ENCODE results near the gene NRXN3.

NRXN3 gene

DNA sequence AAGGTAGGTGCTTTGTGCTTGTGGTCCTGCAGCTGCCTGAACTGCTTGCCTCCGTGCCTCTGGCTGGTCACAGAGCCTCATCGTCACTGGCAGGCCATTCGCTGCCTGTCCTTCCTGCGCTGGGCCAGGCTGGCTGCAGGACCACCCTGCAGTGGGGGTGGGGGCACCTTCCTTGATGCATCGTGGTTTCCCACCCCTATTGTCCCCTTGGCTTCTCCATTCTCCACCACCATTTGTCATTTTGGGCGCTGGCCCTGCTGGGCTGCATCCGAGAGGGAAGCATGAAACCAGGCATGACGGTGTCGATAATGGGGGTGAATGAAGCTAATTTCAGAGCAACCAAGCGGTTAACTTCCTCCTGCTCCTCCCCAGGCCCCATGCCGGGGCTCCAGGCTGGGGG, 127.7 kb downstream of the NRXN3 start:
- TF ChIP-seq, protein P1, sequence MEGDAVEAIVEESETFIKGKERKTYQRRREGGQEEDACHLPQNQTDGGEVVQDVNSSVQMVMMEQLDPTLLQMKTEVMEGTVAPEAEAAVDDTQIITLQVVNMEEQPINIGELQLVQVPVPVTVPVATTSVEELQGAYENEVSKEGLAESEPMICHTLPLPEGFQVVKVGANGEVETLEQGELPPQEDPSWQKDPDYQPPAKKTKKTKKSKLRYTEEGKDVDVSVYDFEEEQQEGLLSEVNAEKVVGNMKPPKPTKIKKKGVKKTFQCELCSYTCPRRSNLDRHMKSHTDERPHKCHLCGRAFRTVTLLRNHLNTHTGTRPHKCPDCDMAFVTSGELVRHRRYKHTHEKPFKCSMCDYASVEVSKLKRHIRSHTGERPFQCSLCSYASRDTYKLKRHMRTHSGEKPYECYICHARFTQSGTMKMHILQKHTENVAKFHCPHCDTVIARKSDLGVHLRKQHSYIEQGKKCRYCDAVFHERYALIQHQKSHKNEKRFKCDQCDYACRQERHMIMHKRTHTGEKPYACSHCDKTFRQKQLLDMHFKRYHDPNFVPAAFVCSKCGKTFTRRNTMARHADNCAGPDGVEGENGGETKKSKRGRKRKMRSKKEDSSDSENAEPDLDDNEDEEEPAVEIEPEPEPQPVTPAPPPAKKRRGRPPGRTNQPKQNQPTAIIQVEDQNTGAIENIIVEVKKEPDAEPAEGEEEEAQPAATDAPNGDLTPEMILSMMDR (IDR thresholded peaks at IDR 0.05; ENCODE audit: low read depth, low read length): no peak
- H3K4me3 ChIP-seq (ENCODE audit: low read depth, low read length): no peak overlapping the region

DNA sequence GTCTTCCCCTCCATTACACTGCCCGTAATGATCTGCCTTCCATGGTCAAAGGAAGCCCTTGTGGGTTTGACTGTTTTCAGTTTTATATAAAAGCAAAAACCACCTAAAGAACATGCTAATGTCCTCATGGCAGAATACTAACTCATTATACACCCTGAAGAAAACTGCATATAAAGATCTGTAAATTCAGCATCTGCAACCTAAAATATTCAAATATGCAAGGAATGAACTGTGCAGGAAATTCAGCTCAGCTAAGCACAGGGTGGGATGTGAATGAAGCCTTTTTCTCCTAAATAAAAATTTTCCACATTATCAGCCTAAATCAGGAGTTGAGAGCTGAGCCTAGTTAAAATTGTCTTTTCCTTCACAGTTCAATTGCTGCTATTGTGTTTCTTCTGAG, 128.1 kb downstream of the NRXN3 start:
- TF ChIP-seq, protein P1 (IDR thresholded peaks at IDR 0.05; ENCODE audit: low read depth, low read length): no peak
- no peak overlapping the region for H3K4me3 ChIP-seq (ENCODE audit: low read depth, low read length)

DNA sequence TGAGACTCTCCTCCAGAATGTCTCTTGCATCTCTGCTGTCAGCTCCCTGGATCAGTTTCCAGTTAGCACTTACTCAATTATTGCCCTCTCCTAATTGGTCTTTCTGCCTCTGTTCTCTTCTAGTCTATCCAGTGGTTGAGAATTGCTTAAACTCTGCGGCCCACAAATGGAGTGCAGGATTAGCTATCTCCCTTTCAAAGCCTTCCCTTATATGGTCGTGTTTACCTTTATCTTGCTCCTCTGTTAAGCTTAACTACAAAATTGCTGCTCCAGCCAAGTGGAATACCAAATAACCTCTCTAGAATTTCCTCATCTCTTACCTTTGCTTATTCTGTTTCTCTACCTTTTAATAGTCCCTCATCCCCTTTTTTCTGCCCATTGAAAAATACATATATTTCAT, 132.7 kb downstream of the NRXN3 start:
- H3K4me3 ChIP-seq (ENCODE audit: low read depth, low read length): no peak overlapping the region
- TF ChIP-seq, protein P1 (IDR thresholded peaks at IDR 0.05; ENCODE audit: low read depth, low read length): no peak

DNA sequence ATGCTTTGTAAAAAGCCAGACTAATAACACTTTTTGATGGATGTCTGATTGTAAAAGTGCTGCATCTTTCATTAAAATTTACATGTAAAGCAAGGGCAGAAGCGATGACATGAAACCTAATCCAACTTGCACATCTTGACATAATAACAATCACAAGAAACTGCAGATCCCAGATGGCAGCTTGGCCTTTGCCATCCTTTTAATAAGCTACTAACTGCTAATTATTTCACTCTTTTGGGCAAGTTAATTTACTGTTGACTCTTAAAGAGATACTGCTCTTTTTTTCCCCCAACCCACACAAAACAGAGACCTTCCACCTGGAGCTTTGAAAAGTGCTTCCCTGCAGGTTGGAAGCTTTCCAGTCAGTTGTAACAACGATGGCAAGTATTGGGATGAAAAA, 137.5 kb downstream of the NRXN3 start:
- H3K4me3 ChIP-seq (ENCODE audit: low read depth, low read length): no peak overlapping the region
- TF ChIP-seq, protein P1 (IDR thresholded peaks at IDR 0.05; ENCODE audit: low read depth, low read length): no peak

DNA sequence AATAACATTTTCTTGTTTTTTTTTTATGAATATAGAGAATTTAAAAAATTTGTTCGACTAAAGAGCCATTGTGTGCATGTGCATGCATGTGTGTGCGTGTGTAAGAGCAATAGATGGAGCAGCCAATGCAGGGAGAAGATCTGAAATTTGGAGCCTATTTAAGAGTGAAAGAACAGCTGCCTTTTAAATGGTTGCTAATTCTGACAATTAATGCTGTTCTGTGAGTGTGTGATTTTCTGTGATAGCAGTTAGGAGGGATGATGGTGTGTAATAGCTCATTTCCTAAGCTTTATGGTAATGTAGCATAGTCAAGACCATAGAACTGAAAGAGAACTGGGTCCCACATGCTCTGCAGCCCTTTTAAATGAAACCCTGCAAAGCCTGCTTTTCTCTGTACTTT, 137.9 kb downstream of the NRXN3 start:
- H3K4me3 ChIP-seq (ENCODE audit: low read depth, low read length): no peak overlapping the region
- TF ChIP-seq, protein P1 (IDR thresholded peaks at IDR 0.05; ENCODE audit: low read depth, low read length): no peak

DNA sequence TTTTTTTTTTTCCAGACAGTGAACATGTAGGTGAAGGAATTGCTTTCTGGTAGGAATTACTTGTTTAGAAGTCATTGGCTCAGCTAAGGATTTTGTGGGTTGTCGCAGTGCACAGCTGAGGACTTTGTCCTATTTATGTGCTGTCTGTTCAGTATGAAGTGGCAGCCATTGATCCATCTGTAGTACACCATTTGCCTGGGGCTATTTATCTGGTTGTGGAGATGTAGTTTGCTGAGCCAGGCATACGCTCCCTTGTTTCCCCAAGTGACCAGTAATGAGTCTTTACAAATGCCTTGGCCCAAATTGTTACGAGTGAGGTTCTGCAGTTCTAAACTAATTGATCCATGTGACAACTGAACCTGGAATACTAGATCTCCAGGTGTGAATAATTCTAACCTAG, 140.1 kb downstream of the NRXN3 start:
- TF ChIP-seq, protein P1 (IDR thresholded peaks at IDR 0.05; ENCODE audit: low read depth, low read length): no peak

DNA sequence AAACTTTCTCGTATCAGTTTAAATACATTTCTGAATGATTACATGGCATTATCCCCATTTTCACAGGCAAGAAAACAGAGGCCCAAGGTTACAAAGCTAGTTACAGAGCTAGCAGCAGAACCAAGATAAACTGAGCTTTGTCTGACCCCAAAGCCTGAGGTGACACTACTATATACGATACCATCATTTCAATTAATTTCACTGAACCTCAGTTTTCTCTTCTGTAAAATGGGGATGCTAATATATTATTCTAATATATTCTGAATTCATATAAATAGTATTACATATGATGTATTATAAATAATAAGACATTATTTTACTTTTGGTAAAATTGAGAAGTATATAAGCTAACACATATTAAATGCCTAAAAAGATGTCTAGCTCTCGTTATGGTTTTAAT, 143.3 kb downstream of the NRXN3 start:
- no peak overlapping the region for H3K4me3 ChIP-seq (ENCODE audit: low read depth, low read length)
- TF ChIP-seq, protein P1 (IDR thresholded peaks at IDR 0.05; ENCODE audit: low read depth, low read length): no peak

More for the DNA sequence above, 140.1 kb downstream of the NRXN3 start:
- no peak overlapping the region for H3K4me3 ChIP-seq (ENCODE audit: low read depth, low read length)

Measured in WI38 (cell line).